ENCODE results near the gene SIN3A.

The SIN3A gene

DNA sequence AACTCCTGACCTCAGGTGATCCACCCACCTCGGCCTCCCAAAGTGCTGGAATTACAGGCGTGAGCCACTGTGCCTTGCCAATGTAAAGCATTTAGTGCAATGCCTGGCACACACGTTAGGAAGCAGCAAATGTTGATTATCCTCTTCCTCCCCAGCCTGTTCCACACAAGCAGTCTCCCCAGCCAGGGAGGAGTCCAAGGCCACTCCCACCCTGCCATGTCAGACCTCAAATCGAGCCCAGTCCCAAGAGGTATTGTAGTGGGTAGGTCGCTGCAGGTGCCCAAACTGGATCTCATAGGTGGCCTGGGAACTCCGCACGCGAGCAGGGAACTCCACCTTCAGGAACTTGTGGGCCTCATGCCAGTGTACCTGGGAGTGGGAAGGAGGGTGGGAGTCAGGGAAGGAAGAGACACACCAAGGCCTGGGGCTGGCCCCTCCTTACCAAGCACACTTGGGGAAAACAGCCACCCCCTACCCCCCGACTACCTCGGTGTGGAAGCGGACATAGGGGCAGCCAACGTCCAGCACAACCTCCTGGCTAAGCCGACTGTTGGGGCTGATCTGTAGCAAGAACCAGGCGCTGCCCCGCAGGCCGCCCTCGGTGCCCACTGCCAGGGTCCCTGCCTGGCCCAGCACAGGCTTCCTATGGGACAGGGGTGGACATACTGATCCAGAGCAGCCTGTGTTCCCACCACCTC is 93.4 kb downstream of the SIN3A start:
- TF ChIP-seq, protein P1, sequence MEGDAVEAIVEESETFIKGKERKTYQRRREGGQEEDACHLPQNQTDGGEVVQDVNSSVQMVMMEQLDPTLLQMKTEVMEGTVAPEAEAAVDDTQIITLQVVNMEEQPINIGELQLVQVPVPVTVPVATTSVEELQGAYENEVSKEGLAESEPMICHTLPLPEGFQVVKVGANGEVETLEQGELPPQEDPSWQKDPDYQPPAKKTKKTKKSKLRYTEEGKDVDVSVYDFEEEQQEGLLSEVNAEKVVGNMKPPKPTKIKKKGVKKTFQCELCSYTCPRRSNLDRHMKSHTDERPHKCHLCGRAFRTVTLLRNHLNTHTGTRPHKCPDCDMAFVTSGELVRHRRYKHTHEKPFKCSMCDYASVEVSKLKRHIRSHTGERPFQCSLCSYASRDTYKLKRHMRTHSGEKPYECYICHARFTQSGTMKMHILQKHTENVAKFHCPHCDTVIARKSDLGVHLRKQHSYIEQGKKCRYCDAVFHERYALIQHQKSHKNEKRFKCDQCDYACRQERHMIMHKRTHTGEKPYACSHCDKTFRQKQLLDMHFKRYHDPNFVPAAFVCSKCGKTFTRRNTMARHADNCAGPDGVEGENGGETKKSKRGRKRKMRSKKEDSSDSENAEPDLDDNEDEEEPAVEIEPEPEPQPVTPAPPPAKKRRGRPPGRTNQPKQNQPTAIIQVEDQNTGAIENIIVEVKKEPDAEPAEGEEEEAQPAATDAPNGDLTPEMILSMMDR (IDR thresholded peaks at IDR 0.05; ENCODE audit: borderline replicate concordance, control extremely low read depth, extremely low read depth, insufficient read depth, missing control alignments) = no peak
- in situ Hi-C loops (cut with MboI; ENCODE audit: low sequenced_read_pairs, unreplicated experiment) = loop anchor here (25.0 kb wide), 1 partner anchor 279 kb away; the partner anchor contains the start of genes IMP3, SNUPN and SNX33
- DNase-seq (ENCODE audit: low spot score) = no peak

DNA sequence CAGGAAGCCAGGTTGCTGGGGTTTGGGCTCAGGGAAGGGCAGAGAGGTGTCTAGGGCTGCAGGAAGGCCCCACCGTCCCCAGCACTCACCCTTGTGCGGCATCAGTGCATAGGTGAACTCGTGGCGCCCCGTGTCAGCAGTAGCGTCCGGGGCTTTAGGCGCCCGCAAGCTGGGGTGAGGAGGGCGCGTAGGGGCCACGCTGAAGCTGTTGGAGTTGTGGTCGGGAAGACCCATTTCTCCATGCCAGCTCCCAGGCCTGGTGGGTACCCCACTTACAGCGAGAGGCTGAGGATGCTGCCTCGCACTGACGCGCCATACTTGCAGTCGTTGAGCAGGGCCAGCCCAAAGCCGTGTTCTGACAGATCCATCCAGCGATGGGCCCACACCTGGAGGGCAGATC is 95.0 kb downstream of the SIN3A start:
- TF ChIP-seq, protein P1 (IDR thresholded peaks at IDR 0.05; ENCODE audit: borderline replicate concordance, control extremely low read depth, extremely low read depth, insufficient read depth, missing control alignments) = no peak
- in situ Hi-C loops (cut with MboI; ENCODE audit: low sequenced_read_pairs, unreplicated experiment) = loop anchor here (25.0 kb wide), 1 partner anchor 281 kb away; the partner anchor contains the start of genes IMP3, SNUPN and SNX33
- DNase-seq (ENCODE audit: low spot score) = no peak

DNA sequence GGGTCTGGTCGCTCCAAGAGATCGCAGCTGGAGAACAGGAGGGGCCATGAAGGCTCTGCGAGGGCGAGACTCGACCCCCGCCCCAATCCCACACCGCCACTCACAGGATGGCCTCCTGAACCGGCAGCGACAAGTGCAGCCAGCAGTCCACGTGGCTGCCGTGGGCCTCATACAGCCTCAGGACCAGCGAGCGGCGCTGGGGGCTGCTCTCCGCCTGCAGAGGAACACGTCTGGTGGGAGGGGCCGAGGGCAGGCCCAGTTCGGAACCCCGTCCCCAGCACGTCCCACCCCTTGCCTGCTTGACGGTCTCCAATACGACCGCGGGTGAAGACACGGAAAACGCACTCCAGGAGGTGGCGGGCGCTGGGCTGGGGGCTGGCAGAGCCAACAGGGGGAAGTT is 95.5 kb downstream of the SIN3A start:
- TF ChIP-seq, protein P1 (IDR thresholded peaks at IDR 0.05; ENCODE audit: borderline replicate concordance, control extremely low read depth, extremely low read depth, insufficient read depth, missing control alignments) = no peak
- DNase-seq (ENCODE audit: low spot score) = no peak
- in situ Hi-C loops (cut with MboI; ENCODE audit: low sequenced_read_pairs, unreplicated experiment) = loop anchor here (25.0 kb wide), 1 partner anchor 281 kb away; the partner anchor contains the start of genes IMP3, SNUPN and SNX33

DNA sequence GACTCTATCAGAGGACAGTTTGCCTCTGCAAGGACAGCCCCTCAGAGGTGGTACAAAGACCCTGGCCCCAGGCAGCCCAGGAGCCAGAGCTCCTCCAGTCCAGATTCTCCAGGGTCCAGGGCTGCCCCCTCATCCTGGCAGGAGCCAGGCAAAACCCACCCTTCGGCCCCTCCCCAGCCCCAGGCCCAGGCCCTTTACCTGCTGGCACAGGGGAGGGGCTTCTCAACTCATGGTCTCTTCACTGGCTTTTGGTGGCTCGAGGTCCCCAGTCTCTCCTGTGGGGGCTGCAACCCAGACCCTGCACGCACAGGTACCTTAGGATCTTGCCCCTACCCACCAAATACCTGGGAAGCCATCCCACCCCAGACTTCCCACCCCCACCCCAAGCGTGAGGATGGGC is 96.1 kb downstream of the SIN3A start:
- TF ChIP-seq, protein P1 (IDR thresholded peaks at IDR 0.05; ENCODE audit: borderline replicate concordance, control extremely low read depth, extremely low read depth, insufficient read depth, missing control alignments) = no peak
- in situ Hi-C loops (cut with MboI; ENCODE audit: low sequenced_read_pairs, unreplicated experiment) = loop anchor here (25.0 kb wide), 1 partner anchor 282 kb away; the partner anchor contains the start of genes IMP3, SNUPN and SNX33
- DNase-seq (ENCODE audit: low spot score) = no peak

DNA sequence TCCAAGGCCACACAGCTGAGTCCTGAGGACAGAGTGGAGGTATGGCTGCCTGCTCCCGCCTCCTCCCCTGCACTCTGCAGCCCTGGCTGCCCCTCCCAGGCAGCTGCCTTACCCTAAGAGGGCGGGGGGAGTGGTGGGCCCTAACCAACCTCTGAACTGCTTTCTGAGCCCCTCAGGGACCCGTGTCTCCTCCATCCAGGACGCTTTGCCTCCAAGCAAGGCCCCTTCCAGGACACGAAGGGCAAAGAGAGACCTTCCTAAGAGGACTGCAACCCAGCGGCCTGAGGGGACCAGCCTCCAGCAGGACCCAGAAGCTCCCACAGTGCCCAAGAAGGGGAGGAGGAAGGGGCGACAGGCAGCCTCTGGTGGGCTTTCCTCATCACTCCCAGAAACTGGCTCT is 97.0 kb downstream of the SIN3A start:
- TF ChIP-seq, protein P1 (IDR thresholded peaks at IDR 0.05; ENCODE audit: borderline replicate concordance, control extremely low read depth, extremely low read depth, insufficient read depth, missing control alignments) = no peak
- in situ Hi-C loops (cut with MboI; ENCODE audit: low sequenced_read_pairs, unreplicated experiment) = loop anchor here (25.0 kb wide), 1 partner anchor 283 kb away; the partner anchor contains the start of genes IMP3, SNUPN and SNX33
- DNase-seq (ENCODE audit: low spot score) = no peak

DNA sequence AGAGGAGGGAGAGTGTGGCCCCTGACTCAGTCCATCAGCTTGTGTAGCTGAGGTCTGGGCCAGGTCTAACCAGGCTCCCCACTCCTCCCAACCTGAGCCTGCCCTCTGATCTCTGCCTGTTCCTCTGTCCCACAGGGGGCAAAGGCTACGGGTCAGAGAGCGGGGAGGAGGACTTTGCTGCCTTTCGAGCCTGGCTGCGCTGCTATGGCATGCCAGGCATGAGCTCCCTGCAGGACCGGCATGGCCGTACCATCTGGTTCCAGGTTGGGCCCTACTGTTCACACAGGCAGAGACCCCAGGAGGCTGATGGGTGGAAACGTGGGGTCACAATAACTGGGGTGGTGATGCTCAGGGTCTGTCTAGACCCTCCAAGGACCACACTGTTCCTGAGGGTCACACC is 97.9 kb downstream of the SIN3A start:
- in situ Hi-C loops (cut with MboI; ENCODE audit: low sequenced_read_pairs, unreplicated experiment) = loop anchor here (25.0 kb wide), 1 partner anchor 284 kb away; the partner anchor contains the start of genes IMP3, SNUPN and SNX33
- TF ChIP-seq, protein P1 (IDR thresholded peaks at IDR 0.05; ENCODE audit: borderline replicate concordance, control extremely low read depth, extremely low read depth, insufficient read depth, missing control alignments) = no peak
- DNase-seq (ENCODE audit: low spot score) = no peak
